ENCODE results near the gene PLEKHG4.

DNA sequence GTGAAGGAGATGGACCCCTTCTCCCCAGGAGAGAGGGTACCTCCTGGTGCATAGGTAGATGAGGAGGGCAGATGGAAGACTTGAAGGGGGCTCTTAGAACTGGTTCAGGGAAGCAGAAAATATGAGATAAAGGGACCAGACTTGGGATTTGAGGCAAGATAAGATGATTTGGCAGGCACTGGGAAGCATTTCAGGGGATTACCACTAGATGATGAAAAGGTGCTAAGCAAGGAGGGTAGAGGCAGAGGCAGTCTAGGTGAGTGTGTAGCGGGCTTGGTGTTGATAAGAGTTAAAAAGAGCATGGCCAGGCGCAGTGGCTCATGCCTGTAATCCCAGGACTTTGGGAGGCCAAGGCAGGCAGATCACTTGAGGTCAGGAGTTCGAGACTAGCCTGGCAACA lies 16.1 kb upstream of the PLEKHG4 start:
- no peak for TF ChIP-seq CTCF (IDR thresholded peaks at IDR 0.05)
- no peak for TF ChIP-seq POLR2A (IDR thresholded peaks at IDR 0.05)
- no peak for TF ChIP-seq POLR2AphosphoS5 (IDR thresholded peaks at IDR 0.05)
- TF ChIP-seq EP300 (IDR thresholded peaks at IDR 0.05), result no peak

All from gastroesophageal sphincter (tissue), 3 donors.